DND-41 (cell line): ENCODE data around the gene RNF138.

Source experiments
- EZH2 ChIP-seq: IDR thresholded peaks from 3 replicates; pipeline ENCODE4 v1.6.1; 2012; ENCODE audit warnings: borderline replicate concordance, low read depth, mild to moderate bottlenecking, moderate library complexity, low read length, inconsistent platforms; ENCODE audit not compliant: severe bottlenecking
- TF ChIP-seq, protein P1 (sequence below): IDR thresholded peaks from 2 replicates; pipeline ENCODE4 v1.5.1; 2012; ENCODE audit warnings: borderline replicate concordance, low read length, moderate library complexity, mild to moderate bottlenecking; ENCODE audit not compliant: poor library complexity, severe bottlenecking; ENCODE audit errors: extremely low read depth

DNA sequence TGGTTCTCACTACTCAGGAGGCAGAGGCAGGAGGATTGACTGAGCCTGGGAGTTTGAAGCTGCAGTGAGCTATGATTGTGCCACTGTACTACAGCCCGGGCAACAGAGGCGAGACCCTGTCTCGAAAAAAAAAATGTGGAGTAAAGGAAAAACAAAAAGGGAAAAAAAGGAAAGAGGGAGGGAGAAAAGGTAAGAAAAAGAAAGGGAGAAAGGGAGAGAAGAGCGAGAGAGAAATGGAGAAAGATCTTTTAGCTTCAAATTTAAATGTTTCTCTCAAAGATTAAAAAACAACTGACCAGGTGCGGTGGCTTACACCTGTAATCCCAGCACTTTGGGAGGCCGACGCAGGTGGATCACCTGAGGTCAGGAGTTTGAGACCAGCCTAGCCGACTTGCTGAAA is 7.9 kb upstream of the RNF138 start:
- TF ChIP-seq, protein P1, sequence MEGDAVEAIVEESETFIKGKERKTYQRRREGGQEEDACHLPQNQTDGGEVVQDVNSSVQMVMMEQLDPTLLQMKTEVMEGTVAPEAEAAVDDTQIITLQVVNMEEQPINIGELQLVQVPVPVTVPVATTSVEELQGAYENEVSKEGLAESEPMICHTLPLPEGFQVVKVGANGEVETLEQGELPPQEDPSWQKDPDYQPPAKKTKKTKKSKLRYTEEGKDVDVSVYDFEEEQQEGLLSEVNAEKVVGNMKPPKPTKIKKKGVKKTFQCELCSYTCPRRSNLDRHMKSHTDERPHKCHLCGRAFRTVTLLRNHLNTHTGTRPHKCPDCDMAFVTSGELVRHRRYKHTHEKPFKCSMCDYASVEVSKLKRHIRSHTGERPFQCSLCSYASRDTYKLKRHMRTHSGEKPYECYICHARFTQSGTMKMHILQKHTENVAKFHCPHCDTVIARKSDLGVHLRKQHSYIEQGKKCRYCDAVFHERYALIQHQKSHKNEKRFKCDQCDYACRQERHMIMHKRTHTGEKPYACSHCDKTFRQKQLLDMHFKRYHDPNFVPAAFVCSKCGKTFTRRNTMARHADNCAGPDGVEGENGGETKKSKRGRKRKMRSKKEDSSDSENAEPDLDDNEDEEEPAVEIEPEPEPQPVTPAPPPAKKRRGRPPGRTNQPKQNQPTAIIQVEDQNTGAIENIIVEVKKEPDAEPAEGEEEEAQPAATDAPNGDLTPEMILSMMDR = no peak
- TF ChIP-seq EZH2 = no peak
